ENCODE measurements around the gene TCF3. TPM values are rescaled to one million over a fixed set of nuclear protein-coding genes. Genes with fewer than 3 reads are reported as not detected.
"Not testable (repeated sequence)": the region's sequence is repeated elsewhere in the genome, so short reads cannot be mapped to it uniquely, and the experiment has no call there.

TCF3 gene
- polyA plus RNA-seq, 1 experiment: 51.7 TPM

DNA sequence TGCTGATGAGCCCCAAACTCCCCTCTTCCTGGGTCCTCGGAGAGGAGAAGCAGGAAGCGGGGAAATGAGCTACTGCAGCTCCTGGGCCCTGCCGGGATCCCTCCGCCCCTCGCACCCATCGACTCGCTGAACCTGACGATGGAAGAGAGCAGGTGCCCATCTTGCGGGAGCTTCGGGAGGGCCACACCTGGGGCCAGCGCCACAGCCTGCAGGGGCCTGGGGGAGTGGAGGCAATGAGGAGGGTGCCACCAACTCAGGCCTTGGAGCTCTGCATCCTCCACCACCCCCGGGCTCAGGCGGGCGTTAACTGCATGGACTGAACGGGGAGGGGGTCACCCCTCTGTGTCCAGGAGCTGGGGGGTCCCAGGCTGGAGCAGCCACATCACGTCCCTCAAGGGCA lies 8.3 kb downstream of the TCF3 start:
- CTCF ChIA-PET: no interaction called here
- no peak overlapping the region for H3K4me3 ChIP-seq (ENCODE audit: low read depth, low read length)
- no peaks in the 10 kb centered on the region for H3K27me3 ChIP-seq (ENCODE audit: control insufficient read depth, insufficient read depth, low read length)
- TF ChIP-seq, protein P1, sequence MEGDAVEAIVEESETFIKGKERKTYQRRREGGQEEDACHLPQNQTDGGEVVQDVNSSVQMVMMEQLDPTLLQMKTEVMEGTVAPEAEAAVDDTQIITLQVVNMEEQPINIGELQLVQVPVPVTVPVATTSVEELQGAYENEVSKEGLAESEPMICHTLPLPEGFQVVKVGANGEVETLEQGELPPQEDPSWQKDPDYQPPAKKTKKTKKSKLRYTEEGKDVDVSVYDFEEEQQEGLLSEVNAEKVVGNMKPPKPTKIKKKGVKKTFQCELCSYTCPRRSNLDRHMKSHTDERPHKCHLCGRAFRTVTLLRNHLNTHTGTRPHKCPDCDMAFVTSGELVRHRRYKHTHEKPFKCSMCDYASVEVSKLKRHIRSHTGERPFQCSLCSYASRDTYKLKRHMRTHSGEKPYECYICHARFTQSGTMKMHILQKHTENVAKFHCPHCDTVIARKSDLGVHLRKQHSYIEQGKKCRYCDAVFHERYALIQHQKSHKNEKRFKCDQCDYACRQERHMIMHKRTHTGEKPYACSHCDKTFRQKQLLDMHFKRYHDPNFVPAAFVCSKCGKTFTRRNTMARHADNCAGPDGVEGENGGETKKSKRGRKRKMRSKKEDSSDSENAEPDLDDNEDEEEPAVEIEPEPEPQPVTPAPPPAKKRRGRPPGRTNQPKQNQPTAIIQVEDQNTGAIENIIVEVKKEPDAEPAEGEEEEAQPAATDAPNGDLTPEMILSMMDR (IDR thresholded peaks at IDR 0.05; ENCODE audit: low read depth, low read length): no peak
- POLR2A ChIA-PET: no interaction called here
- H3K27ac ChIP-seq (ENCODE audit: low read depth, low read length): no peak overlapping the region
- no peak for DNase-seq (ENCODE audit: low read depth, low spot score)
- H3K9me3 ChIP-seq (ENCODE audit: control insufficient read depth, insufficient read depth, low read length): no peaks in the 10 kb centered on the region; the same call in 1 of the 2 replicates

DNA sequence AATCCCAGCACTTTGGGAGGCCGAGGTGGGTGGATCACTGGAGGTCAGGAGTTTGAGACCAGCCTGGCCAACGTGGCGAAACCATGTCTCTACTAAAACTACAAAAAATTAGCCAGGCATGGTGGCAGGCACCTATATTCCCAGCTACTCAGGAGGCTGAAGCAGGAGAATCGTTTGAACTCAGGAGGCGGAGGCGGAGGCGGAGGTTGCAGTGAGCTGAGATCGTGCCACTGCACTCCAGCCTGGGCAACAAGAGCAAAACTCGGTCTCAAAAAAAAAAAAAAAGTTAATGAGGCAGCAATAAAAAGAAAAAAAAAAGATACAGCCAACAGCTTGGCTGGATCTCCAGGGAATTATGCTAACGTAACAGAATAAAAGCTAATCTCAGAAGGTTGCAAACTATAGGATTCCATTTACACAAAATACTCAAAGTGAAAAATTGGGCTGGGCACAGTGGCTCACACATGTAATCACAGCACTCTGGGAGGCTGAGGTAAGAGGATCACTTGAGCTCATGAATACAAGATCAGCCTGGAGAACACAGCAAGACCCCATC lies 11.4 kb downstream of the TCF3 start:
- not testable (repeated sequence) for H3K27ac ChIP-seq (ENCODE audit: low read depth, low read length); DNase-seq (ENCODE audit: low read depth, low spot score); H3K27me3 ChIP-seq (ENCODE audit: control insufficient read depth, insufficient read depth, low read length); H3K9me3 ChIP-seq (ENCODE audit: control insufficient read depth, insufficient read depth, low read length); H3K4me3 ChIP-seq (ENCODE audit: low read depth, low read length)
- ChIA-PET CTCF (interaction anchor here (1.4 kb wide), 1 partner anchor 185 kb away, joined by 4 read pairs; no protein-coding TSS in a partner anchor), POLR2A (interaction anchor here (0.6 kb wide), 1 partner anchor 422 kb away, joined by 4 read pairs; no protein-coding TSS in a partner anchor)

DNA sequence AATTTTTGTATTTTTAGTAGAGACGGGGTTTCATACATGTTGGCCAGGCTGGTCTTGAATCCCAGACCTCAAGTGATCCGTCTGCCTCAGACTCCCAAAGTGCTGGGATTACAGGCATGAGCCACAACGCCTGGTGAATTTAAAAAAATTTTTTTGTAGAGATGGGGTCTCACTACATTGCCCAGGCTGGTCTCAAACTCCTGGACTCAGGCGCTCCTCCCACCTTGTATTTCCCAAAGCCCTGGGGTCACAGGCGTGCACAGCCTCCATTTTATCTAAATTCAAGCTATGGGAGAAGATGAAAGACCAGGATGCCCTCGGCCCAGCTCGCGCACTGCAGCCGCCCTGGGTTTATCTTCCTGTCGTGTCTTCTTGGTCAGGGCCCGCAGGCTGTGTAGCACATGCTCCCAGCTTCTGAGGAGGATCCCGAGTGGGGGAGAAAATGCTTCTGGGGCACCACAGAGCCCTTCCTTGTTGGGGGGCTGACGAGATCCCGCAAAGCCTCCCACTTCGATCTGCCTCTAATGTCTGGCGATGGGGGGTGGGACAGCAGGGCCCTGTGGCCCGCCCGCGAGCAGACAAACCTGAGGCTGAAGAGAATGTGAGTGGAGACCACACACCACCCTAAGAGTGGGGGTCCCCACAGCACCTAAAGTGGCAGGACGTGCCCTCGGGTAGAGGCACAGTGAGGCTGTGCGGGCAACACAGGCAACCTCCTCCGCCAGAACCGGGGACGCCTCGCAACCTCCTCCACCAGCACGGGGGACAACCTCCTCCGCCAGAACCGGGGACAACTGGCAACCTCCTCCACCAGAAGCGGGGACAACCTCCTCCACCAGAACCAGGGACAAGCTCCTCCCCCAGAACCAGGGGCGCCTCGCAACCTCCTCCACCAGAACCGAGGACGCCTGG lies 15.8 kb downstream of the TCF3 start:
- H3K27ac ChIP-seq (ENCODE audit: low read depth, low read length): no peak overlapping the region
- no peak for DNase-seq (ENCODE audit: low read depth, low spot score)
- H3K9me3 ChIP-seq (ENCODE audit: control insufficient read depth, insufficient read depth, low read length): peaks cover 15% of the 10 kb centered on the region
- ChIA-PET POLR2A (no interaction called here), CTCF (no interaction called here)
- no peak overlapping the region for H3K4me3 ChIP-seq (ENCODE audit: low read depth, low read length)
- H3K27me3 ChIP-seq (ENCODE audit: control insufficient read depth, insufficient read depth, low read length): no peaks in the 10 kb centered on the region
- TF ChIP-seq, protein P1 (IDR thresholded peaks at IDR 0.05; ENCODE audit: low read depth, low read length): no peak

DNA sequence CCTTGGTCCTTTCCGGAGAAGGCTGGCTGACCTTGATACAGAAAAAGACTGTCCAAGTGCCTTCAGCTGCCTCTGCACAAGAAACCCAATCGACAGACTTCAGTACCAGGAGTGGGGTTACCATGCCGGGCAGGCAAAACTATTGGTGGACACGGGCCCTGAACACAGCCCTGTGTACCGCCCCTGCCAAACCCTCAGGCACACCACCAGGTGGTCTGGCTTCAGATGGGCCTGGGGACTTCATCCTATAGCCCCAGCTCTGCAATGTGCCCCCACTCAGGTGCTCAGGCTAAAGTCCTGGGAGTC lies 17.5 kb downstream of the TCF3 start:
- POLR2A ChIA-PET: interaction anchor here (0.5 kb wide), 1 partner anchor 16 kb away, joined by 4 read pairs; no protein-coding TSS in a partner anchor
- CTCF ChIA-PET: no interaction called here
- DNase-seq (ENCODE audit: low read depth, low spot score): no peak
- no peaks in the 10 kb centered on the region for H3K27me3 ChIP-seq (ENCODE audit: control insufficient read depth, insufficient read depth, low read length)
- H3K4me3 ChIP-seq (ENCODE audit: low read depth, low read length): no peak overlapping the region
- TF ChIP-seq, protein P1 (IDR thresholded peaks at IDR 0.05; ENCODE audit: low read depth, low read length): no peak
- no peak overlapping the region for H3K27ac ChIP-seq (ENCODE audit: low read depth, low read length)
- H3K9me3 ChIP-seq (ENCODE audit: control insufficient read depth, insufficient read depth, low read length): peaks cover 15% of the 10 kb centered on the region

DNA sequence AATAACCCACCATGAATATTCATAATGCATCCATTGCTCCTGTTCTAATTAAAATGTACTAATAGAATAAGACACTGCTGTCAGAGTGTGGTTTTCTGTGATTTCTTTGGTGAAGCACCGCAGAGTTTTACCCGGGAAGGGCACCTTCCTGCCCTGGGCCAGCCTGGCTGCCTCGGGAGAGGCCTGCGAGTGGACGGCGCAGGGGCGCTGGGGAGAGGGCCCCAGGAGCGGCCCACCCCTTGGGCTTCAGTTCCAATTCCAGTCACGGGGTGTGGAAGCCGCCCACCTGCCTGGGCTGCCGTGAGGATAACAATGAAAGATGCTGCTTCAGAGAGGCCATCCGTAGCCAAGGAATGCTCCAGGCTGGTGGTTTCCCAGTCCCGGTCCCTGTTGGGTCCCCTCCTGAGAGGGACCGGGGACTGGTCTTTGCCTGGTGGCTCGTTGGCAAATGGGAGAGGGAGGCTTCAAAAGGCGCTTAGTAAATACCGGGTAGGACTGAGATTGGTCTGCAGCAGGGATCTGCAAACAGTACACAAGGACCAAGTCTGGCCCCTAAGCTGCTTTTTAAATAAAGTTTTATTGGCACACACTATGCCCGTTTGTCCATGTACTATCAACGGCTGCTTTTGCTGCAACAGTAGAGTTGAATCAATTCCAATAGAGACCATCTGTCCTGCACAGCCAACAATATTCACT lies 18.0 kb downstream of the TCF3 start:
- no peak for DNase-seq (ENCODE audit: low read depth, low spot score)
- TF ChIP-seq, protein P1 (IDR thresholded peaks at IDR 0.05; ENCODE audit: low read depth, low read length): no peak
- H3K27ac ChIP-seq (ENCODE audit: low read depth, low read length): no peak overlapping the region
- peaks cover 15% of the 10 kb centered on the region for H3K9me3 ChIP-seq (ENCODE audit: control insufficient read depth, insufficient read depth, low read length)
- H3K4me3 ChIP-seq (ENCODE audit: low read depth, low read length): no peak overlapping the region
- CTCF ChIA-PET: no interaction called here
- no peaks in the 10 kb centered on the region for H3K27me3 ChIP-seq (ENCODE audit: control insufficient read depth, insufficient read depth, low read length)
- POLR2A ChIA-PET: no interaction called here

Data from AG04450 (cell line).